Gastrocnemius medialis (tissue), 4 donors: ENCODE results near the gene TFRC. TPM values are rescaled to one million over a fixed set of nuclear protein-coding genes. Genes with fewer than 3 reads are reported as not detected.

Experiments used
- ATAC-seq, 2 donors: fragments of 150-250 bp; one replicate each; pipeline ENCODE4 v1.9.1; 2016
- DNase-seq, 2 donors: peaks; one replicate each; pipeline ENCODE4 v3.0.0-alpha.2; 2019
- H3K27ac ChIP-seq, 4 donors: fragments of 200-600 bp; sonication (generic); 1 replicate in 1 of 4; 2 replicates in 3 of 4; pipeline ENCODE4 v1.5.1; 2016 to 2018; ENCODE audit warnings: mild to moderate bottlenecking in 2 of 4, moderate library complexity in 1 of 4
- H3K27me3 ChIP-seq, 3 donors: fragments of 200-600 bp; sonication (generic) in 2 of 3; 1 replicate in 1 of 3; 2 replicates in 2 of 3; pipeline versions ENCODE4 v1.5.1 to v1.6.0; 2016 to 2019; ENCODE audit warnings: mild to moderate bottlenecking in 1 of 3, moderate library complexity in 1 of 3
- H3K36me3 ChIP-seq, 2 donors: fragments of 200-600 bp; sonication (generic) in 1 of 2; one replicate each; pipeline ENCODE4 v1.5.1; 2017 to 2018
- H3K4me1 ChIP-seq, 2 donors: fragments of 200-600 bp; sonication (generic) in 1 of 2; one replicate each; pipeline ENCODE4 v1.5.1; 2016 to 2017; ENCODE audit warnings: mild to moderate bottlenecking in 2 of 2
- H3K4me3 ChIP-seq, 4 donors: fragments of 200-600 bp; sonication (generic) in 3 of 4; 1 replicate in 1 of 4; 2 replicates in 3 of 4; pipeline ENCODE4 v1.5.1; 2016 to 2019; ENCODE audit warnings: mild to moderate bottlenecking in 2 of 4
- H3K9me3 ChIP-seq, 3 donors: fragments of 200-600 bp; sonication (generic) in 2 of 3; 1 replicate in 1 of 3; 2 replicates in 2 of 3; pipeline ENCODE4 v1.5.1; 2016 to 2019
- CTCF ChIP-seq, 5 experiments: fragments of 450-650 bp in 3 of 5; fragments of 200-600 bp in 2 of 5; sonication (generic) in 2 of 5; IDR thresholded peaks in 4 of 5; conservative IDR thresholded peaks in 1 of 5; 1 replicate in 4 of 5; 2 replicates in 1 of 5; pipeline ENCODE4 v1.5.1; 2016 to 2019; ENCODE audit warnings: antibody characterized with exemption in 5 of 5, mild to moderate bottlenecking in 3 of 5, moderate library complexity in 3 of 5
- POLR2A ChIP-seq, 2 donors: fragments of 450-650 bp; IDR thresholded peaks; one replicate each; pipeline ENCODE4 v1.6.1; 2017; ENCODE audit warnings: antibody characterized with exemption in 2 of 2, mild to moderate bottlenecking in 2 of 2, moderate library complexity in 2 of 2
- in situ Hi-C, 4 donors: fragments of 200-750 bp; cut with MboI; loops; one replicate each; pipeline versions ENCODE4 v1.15.0 to v1.8.0; 2017; ENCODE audit warnings: low sequenced_read_pairs in 4 of 4
- intact Hi-C: fragments of 100-400 bp; cut with DNase I; formaldehyde crosslinking; loops from one replicate; pipeline ENCODE4 v1.15.1; 2023; ENCODE audit warnings: low total_unique reads
- total RNA-seq, 4 donors: library from RNA; depleted of rRNA; stranded (reverse); fragments of >200 nt; gene quantifications; one replicate each; pipeline versions ENCODE4 v1.1.0 to v1.2.3, GENCODE V29; 2016

TFRC gene
- total RNA-seq, 4 donors from 2014 or later: 23.1 to 162 (median 56.3) TPM

DNA sequence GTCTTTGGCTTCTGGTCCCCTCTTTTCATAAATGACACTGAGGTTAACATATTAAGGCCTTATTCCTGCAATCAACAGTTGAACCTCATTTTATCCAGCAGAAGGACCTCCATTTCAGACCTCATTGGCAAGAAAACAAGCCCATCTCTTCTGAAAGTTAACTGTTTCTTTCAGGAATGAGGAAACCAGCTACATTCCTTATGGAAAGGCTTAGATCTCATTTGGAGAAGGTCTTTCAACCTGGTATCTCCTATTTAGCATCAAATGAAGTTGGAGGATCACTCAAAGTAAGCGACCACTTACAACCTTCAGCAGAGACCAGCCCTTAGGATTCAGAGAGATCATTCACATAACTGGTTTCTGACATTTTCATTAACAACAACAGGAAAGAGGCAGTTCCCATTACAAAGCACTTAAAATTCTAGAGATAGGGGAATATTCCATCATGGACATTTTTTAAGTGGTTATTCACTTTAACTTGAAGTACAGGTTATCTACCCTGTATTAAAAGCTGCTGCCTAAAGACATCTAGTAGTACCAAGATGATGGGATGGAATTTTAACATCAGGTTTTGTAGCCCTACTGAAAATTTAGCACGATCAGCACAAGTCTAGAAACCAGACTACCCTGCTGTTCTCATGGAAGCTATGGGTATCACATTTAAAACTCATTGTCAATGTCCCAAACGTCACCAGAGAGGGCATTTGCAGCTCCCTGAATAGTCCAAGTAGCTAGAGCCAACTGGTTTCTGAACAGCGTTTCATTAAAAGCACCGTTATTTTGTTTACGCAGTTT, 30.4 kb downstream of the TFRC start:
- H3K27ac ChIP-seq: no peak overlapping the region
- H3K9me3 ChIP-seq: no peaks in the 10 kb centered on the region
- no peak for DNase-seq
- peaks cover 0 to 77% of the 10 kb centered on the region in 2 donors for H3K36me3 ChIP-seq
- H3K27me3 ChIP-seq: no peaks in the 10 kb centered on the region
- intact Hi-C loops (no loop called here), in situ Hi-C loops (no loop called here)
- TF ChIP-seq CTCF (IDR thresholded peaks at IDR 0.05 in 4 of 5, conservative IDR thresholded peaks at IDR 0.05 in 1 of 5) (no peak), POLR2A (IDR thresholded peaks at IDR 0.05) (no peak)
- H3K4me1 ChIP-seq: no peaks in the 10 kb centered on the region
- no peak overlapping the region for H3K4me3 ChIP-seq
- no peak for ATAC-seq

- no peak for TF ChIP-seq CTCF (IDR thresholded peaks at IDR 0.05 in 4 of 5, conservative IDR thresholded peaks at IDR 0.05 in 1 of 5)
- DNase-seq (no peak), ATAC-seq (no peak)
- Histone ChIP-seq H3K4me3 (no peak overlapping the region), H3K9me3 (no peaks in the 10 kb centered on the region), H3K27me3 (no peaks in the 10 kb centered on the region), H3K36me3 (peaks cover 0 to 68% of the 10 kb centered on the region in 2 donors), H3K27ac (no peak overlapping the region), H3K4me1 (no peaks in the 10 kb centered on the region)
- in situ Hi-C loops: no loop called here
- intact Hi-C loops: no loop called here
Observed at GRCh38 chr3:196050597-196050996, 31.3 kb downstream of the TFRC start.

DNA sequence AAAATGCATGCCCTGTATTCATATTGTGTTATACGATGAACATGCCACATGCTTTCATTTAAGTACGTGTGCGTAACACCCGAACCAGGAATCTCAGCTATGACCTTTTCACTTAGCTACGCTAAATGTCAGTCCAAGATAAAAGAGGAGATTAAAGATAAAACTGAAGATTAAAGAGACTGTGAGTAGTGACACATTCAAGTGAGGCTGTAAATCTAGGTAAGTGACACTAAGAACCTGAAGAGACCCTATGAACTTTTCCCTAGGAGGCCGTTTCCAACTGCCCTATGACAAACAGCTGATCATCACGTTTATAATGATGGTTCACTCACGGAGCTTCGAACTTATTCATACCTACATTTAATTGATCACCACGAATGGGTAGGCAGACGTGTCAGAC, 32.2 kb downstream of the TFRC start:
- ATAC-seq (no peak), DNase-seq (no peak)
- no peaks in the 10 kb centered on the region for H3K4me1 ChIP-seq
- H3K27me3 ChIP-seq: no peaks in the 10 kb centered on the region
- no peak overlapping the region for H3K27ac ChIP-seq
- in situ Hi-C loops (no loop called here), intact Hi-C loops (no loop called here)
- H3K4me3 ChIP-seq: no peak overlapping the region
- no peaks in the 10 kb centered on the region for H3K9me3 ChIP-seq
- no peak for TF ChIP-seq CTCF (IDR thresholded peaks at IDR 0.05 in 4 of 5, conservative IDR thresholded peaks at IDR 0.05 in 1 of 5)
- no peak for TF ChIP-seq POLR2A (IDR thresholded peaks at IDR 0.05)
- H3K36me3 ChIP-seq: peaks cover 0 to 59% of the 10 kb centered on the region in 2 donors

GRCh38 chr3:196048922-196049598, 32.8 kb downstream of the TFRC start:
- H3K27me3 ChIP-seq: no peaks in the 10 kb centered on the region
- TF ChIP-seq POLR2A (IDR thresholded peaks at IDR 0.05): no peak
- TF ChIP-seq CTCF (IDR thresholded peaks at IDR 0.05 in 4 of 5, conservative IDR thresholded peaks at IDR 0.05 in 1 of 5): no peak
- no peak overlapping the region for H3K27ac ChIP-seq
- ATAC-seq (no peak), DNase-seq (no peak)
- in situ Hi-C loops (no loop called here), intact Hi-C loops (no loop called here)
- H3K36me3 ChIP-seq: peaks cover 0 to 53% of the 10 kb centered on the region in 2 donors
- no peaks in the 10 kb centered on the region for H3K4me1 ChIP-seq
- H3K4me3 ChIP-seq: no peak overlapping the region
- no peaks in the 10 kb centered on the region for H3K9me3 ChIP-seq
